GM19025 (cell line): Measurements from ENCODE around the gene CTAGE8.
"Not testable (repeated sequence)": the region's sequence is repeated elsewhere in the genome, so short reads cannot be mapped to it uniquely, and the experiment has no call there.

ENCODE experiments used
- ATAC-seq: cut with Tn5 transposase; IDR thresholded peaks from one replicate; pipeline ENCODE4 v1.9.1; 2021; ENCODE audit warnings: mild to moderate bottlenecking, low read depth, moderate library complexity; ENCODE audit not compliant: unreplicated experiment

The CTAGE8 gene, protein sequence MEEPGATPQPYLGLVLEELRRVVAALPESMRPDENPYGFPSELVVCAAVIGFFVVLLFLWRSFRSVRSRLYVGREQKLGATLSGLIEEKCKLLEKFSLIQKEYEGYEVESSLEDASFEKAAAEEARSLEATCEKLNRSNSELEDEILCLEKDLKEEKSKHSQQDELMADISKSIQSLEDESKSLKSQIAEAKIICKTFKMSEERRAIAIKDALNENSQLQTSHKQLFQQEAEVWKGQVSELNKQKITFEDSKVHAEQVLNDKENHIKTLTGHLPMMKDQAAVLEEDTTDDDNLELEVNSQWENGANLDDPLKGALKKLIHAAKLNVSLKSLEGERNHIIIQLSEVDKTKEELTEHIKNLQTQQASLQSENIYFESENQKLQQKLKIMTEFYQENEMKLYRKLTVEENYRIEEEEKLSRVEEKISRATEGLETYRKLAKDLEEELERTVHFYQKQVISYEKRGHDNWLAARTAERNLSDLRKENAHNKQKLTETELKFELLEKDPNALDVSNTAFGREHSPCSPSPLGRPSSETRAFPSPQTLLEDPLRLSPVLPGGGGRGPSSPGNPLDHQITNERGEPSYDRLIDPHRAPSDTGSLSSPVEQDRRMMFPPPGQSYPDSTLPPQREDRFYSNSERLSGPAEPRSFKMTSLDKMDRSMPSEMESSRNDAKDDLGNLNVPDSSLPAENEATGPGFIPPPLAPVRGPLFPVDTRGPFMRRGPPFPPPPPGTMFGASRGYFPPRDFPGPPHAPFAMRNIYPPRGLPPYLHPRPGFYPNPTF

DNA sequence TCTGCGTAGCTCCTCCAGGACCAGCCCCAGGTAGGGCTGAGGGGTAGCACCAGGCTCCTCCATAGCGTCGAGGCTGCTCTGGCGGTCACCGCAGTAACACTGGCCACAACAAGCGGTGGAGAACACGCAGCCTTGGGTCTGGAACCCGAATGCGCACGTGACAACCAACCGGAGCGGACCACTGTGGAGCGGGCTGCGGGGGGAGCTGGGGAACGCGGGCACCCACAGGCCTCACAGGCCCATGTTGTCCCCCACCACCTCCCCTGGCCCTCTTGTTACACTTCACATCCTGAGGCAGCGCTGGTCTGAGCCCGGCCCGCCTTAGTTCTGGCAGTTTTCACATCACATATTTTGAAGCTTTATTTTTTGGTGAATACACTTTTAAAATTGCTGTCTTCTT is at the start of gene CTAGE8:
Gene CTAGE8 (minus strand): TSS at position 101 of the 400 bp plus-strand sequence. CDS start 38 bp downstream, at position 63.
- not testable (repeated sequence) for ATAC-seq

DNA sequence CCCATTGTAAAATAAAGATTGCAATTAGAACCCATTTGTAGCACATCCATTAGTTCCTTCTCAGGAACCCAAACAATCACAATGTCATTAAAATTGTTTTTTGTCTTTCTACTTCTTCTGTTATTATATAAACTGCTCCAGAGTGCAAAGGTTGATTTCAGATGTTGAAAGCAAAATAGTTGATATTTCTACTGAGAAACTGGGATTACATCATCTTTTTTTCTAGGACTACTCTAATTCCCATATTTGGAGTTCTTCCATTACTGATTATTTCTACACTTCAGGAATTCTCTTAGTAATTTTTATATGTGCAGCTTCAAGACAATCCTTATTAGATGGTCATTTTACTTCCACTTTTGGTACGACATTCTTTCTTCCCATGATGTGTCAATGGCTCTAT is 48.4 kb upstream of the CTAGE8 start:
- not testable (repeated sequence) for ATAC-seq

DNA sequence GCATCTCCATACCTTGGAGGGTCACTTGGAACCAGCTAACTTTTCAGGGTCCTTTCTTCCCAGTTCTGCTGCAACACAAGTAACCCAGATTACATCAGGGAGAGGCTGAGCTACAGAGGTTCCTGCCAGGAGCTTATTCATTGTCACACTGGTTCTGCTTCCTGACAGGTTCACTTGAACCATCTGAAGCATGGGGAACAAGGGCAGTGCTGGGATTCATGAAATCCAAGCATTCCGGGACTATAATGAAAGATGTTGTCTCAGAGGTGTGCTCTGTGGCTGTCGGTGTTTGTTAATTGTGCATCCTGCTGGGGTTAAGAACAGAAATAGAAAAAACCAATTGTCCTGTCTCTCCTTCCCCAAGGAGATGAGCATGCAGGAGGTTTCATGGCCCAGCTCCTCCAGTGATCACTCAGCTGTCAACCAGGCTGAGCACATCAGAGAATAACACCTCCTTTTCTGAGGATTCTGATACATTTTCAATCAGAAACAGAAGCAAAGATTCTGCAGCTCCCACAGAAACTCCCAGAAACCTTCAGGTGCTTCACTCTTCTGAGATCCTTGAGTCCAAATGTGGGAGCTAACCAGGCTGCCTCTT is 42.9 kb upstream of the CTAGE8 start, which contains the start of gene OR2A1:
Gene OR2A1 (plus strand): TSS at position 548 of the 598 bp plus-strand sequence. CDS start 5,706 bp downstream, outside the sequence.
- ATAC-seq: not testable (repeated sequence)

DNA sequence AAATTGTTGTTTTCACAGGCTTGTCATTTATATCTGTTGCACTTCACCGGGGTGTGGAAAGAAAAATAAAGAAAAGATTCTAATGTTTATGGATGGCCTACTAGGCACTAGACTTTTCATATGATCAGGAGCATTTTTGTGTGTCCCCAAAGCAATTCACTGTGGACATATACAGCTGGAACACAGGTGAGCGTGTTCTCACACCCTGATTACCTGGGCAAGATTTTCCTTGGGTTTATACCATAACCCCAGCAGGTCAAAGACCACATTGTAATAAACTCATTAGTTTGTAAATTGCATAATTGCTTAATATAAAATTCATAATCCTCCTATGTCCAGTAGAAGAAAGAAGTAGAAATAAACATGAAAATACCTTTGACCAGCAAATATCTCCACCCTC is 42.1 kb upstream of the CTAGE8 start:
- not testable (repeated sequence) for ATAC-seq

DNA sequence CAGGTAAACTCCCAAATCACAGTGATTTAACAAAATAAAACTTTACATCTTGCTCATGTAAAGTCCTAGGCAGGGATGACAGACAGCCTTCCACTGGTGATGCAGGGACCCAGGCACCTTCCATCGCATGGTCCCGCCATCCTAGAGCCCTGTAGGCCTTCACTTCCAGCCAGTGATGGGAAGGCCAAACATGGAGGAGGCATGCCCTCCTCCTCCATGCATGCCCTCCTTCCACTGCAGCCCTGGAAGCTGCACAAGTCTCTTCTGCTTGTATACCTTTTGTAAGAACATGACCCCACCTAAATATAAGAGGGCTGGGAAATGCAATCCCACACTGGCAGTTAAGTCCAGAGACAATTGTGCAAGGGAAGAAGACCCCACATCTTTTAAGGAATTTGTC is 40.6 kb upstream of the CTAGE8 start:
- ATAC-seq: not testable (repeated sequence)

DNA sequence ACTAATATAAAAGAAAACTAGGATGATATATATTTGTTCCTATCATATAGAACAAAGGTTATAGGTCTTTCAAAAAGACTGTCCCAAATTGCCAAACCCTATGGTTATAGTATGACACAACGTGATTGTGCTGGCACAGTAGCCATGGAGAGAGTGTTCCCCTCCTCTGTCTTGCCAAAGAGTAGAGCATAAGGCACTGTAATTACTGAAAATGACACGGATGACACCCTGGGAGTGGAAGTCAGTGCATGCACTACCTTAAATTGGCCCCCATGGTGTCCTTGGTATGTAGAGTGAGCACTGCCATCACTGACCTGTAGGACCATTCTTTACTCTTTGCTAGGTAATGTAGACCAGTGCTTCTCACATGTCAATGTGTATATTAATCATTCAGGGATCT is 36.1 kb upstream of the CTAGE8 start:
- not testable (repeated sequence) for ATAC-seq

DNA sequence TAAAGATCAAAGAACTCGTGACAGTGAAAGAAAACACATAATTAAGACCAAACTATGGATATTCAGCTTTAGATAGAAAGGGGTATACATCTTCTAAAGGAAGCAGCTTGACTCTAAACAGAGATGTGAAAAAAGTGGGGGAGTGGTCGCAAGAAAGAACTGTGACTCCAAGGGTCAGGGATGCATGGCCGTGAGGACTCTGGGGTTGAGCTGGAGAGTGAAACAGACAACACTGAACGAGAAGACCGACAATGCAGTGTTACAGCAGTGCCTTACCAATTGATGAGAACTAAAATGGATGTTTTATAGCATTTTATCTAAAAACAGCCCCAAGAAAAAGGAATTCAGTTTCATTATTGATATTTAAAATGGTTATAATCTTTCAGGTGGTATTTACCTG is 34.5 kb upstream of the CTAGE8 start:
- ATAC-seq: not testable (repeated sequence)

DNA sequence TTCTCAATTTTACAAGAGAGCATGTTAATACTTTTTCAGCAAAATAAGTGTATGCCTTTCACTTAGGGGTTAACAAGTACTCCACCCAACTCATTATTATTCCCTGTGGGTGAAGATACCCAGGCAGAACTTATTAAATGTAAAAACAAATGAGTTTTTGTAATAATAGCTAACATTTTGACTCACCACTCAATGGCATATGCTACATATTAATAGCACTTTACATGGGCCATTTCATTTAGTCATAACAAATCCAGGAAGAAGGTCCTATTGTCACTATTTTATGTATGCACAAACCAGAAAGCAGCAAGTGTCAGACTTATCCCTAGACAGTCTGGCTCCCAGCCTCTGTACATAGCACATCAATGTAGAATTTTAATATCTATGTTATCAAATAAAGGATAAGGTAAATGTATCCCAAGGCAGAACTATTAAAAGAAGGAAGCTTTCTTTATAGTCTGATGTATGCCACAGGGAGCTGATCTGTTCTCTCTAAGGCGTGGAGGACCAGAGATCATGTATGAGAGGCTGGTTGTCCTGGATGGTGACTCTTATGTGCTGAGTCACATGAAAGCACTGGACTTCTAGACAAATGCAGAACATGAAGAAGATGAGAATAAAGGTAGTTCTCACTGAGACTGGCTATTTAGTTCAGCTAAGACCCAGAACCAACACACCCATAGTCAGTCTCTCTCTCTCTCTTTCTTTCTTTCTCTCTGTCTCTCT is 33.7 kb upstream of the CTAGE8 start:
- not testable (repeated sequence) for ATAC-seq

DNA sequence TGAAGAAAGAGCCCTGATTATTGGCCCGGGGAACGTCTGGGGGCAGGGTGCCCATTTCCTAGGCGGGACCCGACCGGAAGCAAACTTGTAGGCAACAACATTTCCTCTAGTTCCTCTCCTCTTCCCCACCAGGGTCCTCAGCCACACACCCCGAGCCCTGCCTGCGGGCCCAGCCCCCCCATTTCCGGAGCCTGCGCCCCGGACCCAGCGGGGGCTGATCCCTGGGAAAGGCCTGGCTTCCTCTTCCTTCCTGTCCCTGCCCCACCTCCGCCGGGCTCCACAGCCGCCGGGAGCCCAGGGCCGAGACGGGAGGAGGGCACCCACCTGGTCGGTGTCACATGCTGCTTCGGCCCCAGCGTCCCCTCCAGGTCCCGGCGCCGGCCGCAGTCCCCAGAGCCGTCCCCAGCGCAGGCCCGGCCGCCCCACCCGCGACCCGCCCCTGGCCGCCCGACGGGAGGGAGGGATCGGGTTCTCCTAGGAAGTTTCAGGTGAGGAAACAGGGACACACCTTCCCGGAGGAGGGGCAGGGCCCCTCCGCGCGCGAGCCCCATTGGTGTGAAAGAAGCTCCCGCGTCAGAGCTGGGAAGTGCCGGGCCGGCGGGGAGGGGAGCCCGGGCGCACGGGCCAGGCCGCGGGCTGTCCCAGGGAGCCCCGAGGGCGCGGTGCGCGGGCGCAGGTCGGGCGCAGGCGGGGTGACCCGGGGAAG is 24.9 kb upstream of the CTAGE8 start:
- ATAC-seq: peak; percentile 72

DNA sequence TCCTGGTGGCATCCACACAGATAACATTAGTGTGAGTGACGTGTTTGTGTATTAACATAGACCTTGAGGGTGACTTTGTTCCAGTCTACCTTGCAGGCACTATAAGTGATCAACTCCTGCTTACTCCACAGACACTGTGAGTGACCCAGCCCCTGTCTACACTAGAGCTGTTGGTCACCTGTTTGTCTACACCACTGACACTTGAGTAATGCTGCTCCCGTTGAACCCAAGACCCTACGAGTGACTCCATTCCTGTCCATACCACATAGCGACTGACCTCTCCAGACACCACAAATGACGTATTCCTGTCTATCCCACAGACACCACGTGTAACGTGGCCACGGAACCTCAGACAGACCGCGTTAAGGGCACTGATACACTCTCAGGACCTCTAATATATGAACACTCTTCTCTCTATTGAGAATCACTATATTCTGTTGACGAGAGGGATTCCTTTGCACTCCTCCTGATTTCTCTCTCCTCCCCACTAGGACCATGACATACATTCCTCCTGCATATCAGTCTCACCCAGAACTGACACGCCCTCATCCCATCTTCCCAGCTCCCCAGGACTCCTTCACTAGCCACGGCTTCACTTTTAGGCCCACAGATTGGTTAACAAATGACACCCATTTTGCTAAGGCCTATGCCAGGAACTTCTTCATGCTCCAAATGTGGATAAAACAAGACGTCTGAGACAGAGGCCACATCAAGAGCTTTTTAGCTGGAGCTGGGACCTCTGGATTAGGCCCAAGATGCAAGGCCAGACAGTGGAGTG is 23.5 kb upstream of the CTAGE8 start:
- not testable (repeated sequence) for ATAC-seq

DNA sequence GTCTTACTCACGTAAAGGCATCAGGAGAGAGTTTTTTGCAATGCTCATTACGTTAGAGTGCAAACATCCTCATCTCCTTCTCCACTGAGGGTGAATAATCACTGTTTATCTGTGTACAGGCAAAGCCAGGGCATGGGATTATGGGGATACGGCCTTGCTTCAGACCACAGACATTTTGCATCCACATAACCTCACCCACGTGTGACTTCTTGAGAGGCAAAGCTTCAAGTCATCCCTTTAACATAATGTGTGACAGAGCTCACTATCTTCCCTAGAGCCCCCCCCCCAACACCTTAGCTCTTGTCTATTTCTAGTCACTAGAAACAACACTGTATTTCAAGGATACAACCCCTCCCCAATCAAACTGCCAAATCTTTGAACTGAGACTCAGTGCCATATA is 22.5 kb upstream of the CTAGE8 start:
- ATAC-seq: not testable (repeated sequence)

DNA sequence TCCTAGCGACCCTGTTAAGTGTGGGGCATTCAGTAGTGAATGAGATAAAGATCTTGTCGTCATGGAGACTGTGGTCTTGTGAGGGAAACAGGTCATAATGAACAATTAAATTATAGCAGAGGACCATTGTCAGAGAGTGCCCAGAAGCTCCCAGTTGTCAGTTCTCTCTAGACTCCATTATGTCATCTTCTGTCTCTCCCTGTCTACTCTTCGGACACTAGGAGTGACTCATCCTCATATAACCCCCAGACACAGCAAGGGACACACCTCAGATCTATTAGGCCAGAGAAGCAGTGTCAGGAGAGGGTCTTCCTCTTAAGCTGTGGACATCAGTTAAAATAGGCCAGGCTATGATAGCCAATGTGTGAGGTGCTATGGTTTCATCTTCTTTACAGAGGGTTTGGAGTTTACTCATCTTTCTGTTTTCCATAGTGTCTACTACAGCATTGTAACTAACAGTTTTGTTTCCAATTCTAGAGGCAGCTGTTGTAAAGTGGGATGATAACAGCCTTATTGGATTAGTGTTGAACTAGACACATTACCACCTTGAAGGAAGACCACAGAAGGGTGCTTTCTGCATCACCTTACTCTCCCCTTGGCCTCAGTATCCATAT is 18.2 kb upstream of the CTAGE8 start:
- ATAC-seq: not testable (repeated sequence)

DNA sequence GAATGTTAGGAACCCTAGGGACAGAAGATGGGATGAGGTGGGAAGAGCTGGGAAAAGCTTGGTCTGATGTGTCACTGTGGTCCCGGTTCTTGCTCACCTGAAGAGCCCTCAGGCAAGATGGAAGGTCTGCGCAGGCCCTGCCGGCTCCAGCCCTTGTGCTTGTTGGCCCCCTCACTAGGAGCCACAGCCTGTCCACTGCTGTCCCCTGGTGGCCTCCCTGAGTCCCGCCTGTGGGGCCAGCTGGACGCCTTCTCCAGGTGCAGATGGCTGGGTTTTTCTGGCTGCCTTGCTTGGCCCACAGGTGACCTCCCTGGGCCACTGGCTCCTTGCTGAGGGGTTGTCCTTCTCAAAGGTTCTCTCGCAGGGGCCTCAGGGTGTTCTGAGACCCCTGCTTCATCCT is 14.6 kb upstream of the CTAGE8 start:
- not testable (repeated sequence) for ATAC-seq

DNA sequence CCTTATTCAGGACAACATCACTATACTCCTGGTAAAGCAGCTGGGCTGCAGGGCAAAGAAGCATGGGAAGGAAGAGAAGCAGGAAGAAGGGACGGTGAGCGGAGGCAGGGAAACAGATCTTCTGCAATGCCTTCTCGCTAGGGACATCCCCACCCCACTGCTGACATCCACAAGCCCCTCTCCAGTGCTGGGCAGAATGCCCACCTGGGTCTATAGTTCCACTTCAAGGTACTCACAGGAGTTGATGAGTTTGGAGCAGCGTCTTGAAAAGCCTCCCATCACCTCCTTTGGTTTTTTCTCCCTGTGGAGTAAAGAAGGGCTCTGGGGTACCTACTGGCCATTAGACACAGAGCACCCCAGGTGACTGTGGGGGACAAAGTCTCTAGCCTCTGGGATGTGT is 13.4 kb upstream of the CTAGE8 start:
- ATAC-seq: not testable (repeated sequence)

DNA sequence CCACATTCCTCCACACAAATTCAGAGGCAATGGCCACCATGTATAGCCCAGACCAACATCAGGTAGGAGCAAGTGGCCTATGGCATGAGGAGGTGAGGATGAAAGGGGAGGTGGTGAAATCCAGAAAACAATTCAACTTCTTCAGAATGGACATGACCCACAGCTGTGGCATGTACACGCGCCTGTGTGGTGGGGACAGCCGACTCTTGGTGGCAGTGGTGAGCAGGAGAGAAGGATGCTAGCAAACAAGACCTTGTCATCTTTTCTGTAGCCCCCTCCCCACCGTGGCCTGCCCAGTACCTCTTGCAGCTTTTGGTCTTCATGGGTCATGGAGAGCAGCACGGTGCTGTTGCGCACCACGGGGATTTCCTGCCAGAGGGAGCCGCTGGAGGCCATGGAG is 12.9 kb upstream of the CTAGE8 start:
- not testable (repeated sequence) for ATAC-seq

DNA sequence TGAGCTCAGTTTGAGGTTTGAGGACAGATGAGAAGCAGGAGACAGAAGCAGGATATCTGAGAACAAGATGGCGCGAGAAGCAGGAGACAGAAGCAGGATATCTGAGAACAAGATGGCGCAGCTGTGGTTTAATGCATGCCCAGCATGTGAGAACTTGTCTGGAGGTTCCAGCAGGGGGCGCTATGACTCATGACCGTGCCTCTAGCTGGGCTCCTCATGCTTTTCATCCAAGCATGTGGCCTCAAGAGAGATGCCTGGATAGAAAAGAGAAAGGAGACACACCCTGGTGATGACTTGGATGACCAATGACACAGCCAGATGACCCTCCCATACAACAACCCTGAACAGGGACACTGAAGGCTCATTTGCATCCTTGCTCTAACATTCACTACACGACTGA is 10.9 kb upstream of the CTAGE8 start:
- not testable (repeated sequence) for ATAC-seq

DNA sequence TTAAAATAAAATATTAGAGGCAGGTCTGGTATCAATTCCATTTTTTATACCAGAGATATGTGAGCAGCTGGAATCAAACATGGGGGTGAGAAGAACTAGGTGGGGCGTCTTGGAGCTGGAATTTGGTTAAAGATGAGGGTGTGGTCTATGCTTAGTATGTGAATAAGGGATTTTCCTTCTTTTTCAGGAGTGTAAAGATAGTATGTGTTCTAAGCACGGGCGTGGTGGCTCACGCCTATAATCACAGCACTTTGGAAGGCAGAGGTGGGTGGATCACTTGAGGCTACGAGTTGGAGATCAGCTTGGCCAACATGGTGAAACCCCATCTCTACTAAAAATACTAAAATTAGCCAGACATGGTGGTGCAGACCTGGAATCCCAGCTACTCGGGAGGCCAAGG is 6.2 kb upstream of the CTAGE8 start:
- not testable (repeated sequence) for ATAC-seq

DNA sequence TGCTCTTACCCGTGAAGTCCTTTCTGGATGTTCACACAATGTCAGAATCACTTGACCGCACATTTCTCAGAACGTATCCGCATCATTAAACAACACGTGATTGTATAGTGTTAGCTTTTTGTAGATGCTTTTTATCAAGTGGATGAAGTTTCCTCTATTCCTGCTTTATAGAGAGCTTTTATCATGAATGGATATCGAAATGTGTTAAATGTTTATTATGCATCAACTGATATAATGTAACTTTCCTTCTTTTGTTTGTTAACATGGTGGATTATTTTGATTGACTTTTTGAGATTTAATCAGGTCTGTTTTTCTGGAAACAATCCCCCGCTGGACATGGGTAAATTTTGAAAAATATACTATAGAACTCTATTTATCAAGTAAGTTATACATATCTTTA is 4.4 kb downstream of the CTAGE8 start, which contains the start of gene OR2A7:
Gene OR2A7 (minus strand): TSS at position 101 of the 400 bp plus-strand sequence. CDS start 5,164 bp downstream, outside the sequence.
- not testable (repeated sequence) for ATAC-seq
